ENCODE data around the gene ZNF740.

DNA sequence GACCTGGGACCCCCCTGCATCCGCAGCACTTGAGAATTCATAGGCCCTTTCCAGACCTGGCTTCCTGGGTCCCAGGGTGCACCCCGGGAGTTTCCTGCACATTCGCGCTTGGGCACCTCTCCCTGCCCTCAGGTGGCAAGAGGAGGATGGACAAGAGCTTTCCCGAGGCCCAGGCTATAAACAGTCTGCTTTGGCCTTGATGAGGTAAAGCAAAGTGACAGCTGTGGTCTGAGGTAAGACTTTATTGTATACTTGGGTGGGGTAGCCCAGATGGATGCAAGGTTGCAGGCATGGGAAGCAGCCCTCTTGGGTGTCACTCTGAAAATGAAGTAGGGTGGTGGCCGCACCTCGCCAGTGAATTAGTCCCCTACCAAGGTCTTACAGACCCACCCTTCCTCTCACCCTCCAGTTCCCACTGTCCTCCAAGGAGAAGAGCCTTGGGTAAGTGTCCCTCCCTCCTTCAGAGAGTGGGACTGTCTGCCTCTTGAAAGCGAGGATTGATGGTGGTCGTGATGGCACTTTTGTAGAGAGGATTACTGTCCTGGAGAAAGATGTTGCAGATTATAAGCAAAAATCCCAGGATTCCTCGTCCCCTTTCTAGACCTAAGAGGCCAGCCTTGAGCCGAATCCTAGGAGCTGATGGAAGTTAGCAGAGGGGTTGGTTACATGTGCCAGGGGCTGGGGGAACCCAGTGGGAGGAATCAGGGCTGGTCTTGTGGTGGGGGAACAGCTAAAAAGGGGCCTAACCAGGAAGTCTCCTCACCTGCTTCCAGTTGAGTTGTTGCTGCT is 10.8 kb downstream of the ZNF740 start:
- TF ChIP-seq, protein P1, sequence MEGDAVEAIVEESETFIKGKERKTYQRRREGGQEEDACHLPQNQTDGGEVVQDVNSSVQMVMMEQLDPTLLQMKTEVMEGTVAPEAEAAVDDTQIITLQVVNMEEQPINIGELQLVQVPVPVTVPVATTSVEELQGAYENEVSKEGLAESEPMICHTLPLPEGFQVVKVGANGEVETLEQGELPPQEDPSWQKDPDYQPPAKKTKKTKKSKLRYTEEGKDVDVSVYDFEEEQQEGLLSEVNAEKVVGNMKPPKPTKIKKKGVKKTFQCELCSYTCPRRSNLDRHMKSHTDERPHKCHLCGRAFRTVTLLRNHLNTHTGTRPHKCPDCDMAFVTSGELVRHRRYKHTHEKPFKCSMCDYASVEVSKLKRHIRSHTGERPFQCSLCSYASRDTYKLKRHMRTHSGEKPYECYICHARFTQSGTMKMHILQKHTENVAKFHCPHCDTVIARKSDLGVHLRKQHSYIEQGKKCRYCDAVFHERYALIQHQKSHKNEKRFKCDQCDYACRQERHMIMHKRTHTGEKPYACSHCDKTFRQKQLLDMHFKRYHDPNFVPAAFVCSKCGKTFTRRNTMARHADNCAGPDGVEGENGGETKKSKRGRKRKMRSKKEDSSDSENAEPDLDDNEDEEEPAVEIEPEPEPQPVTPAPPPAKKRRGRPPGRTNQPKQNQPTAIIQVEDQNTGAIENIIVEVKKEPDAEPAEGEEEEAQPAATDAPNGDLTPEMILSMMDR (IDR thresholded peaks at IDR 0.05), result no peak
- TF ChIP-seq POLR2A (IDR thresholded peaks at IDR 0.05), result no peak
- TF ChIP-seq EP300 (IDR thresholded peaks at IDR 0.05), result no peak
- no peak for TF ChIP-seq POLR2AphosphoS5 (IDR thresholded peaks at IDR 0.05)

All from gastroesophageal sphincter (tissue), 3 donors.